GM23338 (cell line): Measurements from ENCODE around the gene WDR49. TPM values are rescaled to one million over a fixed set of nuclear protein-coding genes. Genes with fewer than 3 reads are reported as not detected.
A peak's percentile ranks its signal among the peaks of the same experiment; 100 is the strongest.

Source experiments
- ATAC-seq: fragments of 200-7000 bp; cut with Tn5 transposase; 3 replicates; pipeline ENCODE4 v1.9.1; 2020
- DNase-seq: peaks from one replicate; pipeline ENCODE4 v3.0.0-alpha.2; 2015; ENCODE audit warnings: low spot score
- H2AFZ ChIP-seq: fragments of 200-600 bp; sonication (generic); 2 replicates; pipeline ENCODE4 v1.8.0; 2016; ENCODE audit warnings: antibody characterized with exemption, mild to moderate bottlenecking, moderate library complexity
- H3F3A ChIP-seq: fragments of 200-600 bp; sonication (generic); replicated peaks from 2 replicates; pipeline ENCODE4 v1.8.0; 2017; ENCODE audit warnings: antibody characterized with exemption, mixed run types, low read depth
- H3K27ac ChIP-seq: fragments of 200-600 bp; sonication (generic); 2 replicates; pipeline ENCODE4 v1.6.1; 2016; ENCODE audit warnings: low read depth
- H3K27me3 ChIP-seq: fragments of 200-600 bp; sonication (generic); 2 replicates; pipeline ENCODE4 v1.8.0; 2016; ENCODE audit warnings: mild to moderate bottlenecking, mixed run types, moderate library complexity; ENCODE audit not compliant: insufficient read depth
- H3K36me3 ChIP-seq: fragments of 200-600 bp; sonication (generic); 2 replicates; pipeline ENCODE4 v1.8.0; 2016; ENCODE audit warnings: mild to moderate bottlenecking; ENCODE audit not compliant: insufficient read depth
- H3K4me1 ChIP-seq: fragments of 200-600 bp; sonication (generic); 2 replicates; pipeline ENCODE4 v1.8.0; 2016; ENCODE audit warnings: mild to moderate bottlenecking, moderate library complexity; ENCODE audit not compliant: insufficient read depth
- H3K4me2 ChIP-seq: fragments of 200-600 bp; sonication (generic); 2 replicates; pipeline ENCODE4 v1.7.1; 2017; ENCODE audit warnings: mixed run types
- H3K4me3 ChIP-seq: fragments of 200-600 bp; sonication (generic); 2 replicates; pipeline ENCODE4 v1.6.1; 2016; ENCODE audit warnings: mixed run types
- H3K79me2 ChIP-seq: fragments of 200-600 bp; sonication (generic); replicated peaks from 2 replicates; pipeline ENCODE4 v1.8.0; 2017; ENCODE audit warnings: mild to moderate bottlenecking; ENCODE audit not compliant: insufficient read depth
- H3K9me2 ChIP-seq: fragments of 200-600 bp; sonication (generic); 2 replicates; pipeline ENCODE4 v1.8.0; 2017; ENCODE audit not compliant: insufficient read depth
- H4K20me1 ChIP-seq: fragments of 200-600 bp; sonication (generic); replicated peaks from 2 replicates; pipeline ENCODE4 v1.8.0; 2017; ENCODE audit warnings: mild to moderate bottlenecking; ENCODE audit not compliant: insufficient read depth
- H3K27ac Mint-ChIP-seq: 2 replicates; pipeline ENCODE4 v1.8.0; 2020; ENCODE audit warnings: inconsistent platforms, mild to moderate bottlenecking, moderate library complexity, mixed read lengths
- H3K27me3 Mint-ChIP-seq: 3 replicates; pipeline ENCODE4 v1.8.0; 2022; ENCODE audit warnings: low read depth, mild to moderate bottlenecking, moderate library complexity, mixed read lengths, inconsistent platforms; ENCODE audit not compliant: insufficient read depth, poor library complexity
- H3K36me3 Mint-ChIP-seq: 3 replicates; pipeline ENCODE4 v1.8.0; 2021; ENCODE audit warnings: low read depth, mild to moderate bottlenecking, inconsistent platforms, moderate library complexity, mixed read lengths
- H3K4me1 Mint-ChIP-seq: 3 replicates; pipeline ENCODE4 v1.8.0; 2020; ENCODE audit warnings: mild to moderate bottlenecking, inconsistent platforms, mixed read lengths
- H3K4me3 Mint-ChIP-seq: 3 replicates; pipeline ENCODE4 v1.8.0; 2021; ENCODE audit warnings: moderate library complexity, mild to moderate bottlenecking, inconsistent platforms, mixed read lengths
- H3K9me3 Mint-ChIP-seq: 3 replicates; pipeline ENCODE4 v1.8.0; 2020; ENCODE audit warnings: moderate library complexity, mild to moderate bottlenecking, inconsistent platforms, mixed read lengths
- CREB1 ChIP-seq: fragments of 250-450 bp; sonication (Bioruptor Pico); IDR thresholded peaks from 2 replicates; pipeline ENCODE4 v1.5.0; 2020; ENCODE audit warnings: low read depth, mild to moderate bottlenecking, moderate library complexity
- ETS1 ChIP-seq: IDR thresholded peaks from 2 replicates; pipeline ENCODE4 v1.6.1; 2016; ENCODE audit warnings: antibody characterized with exemption
- EZH2phosphoT487 ChIP-seq: fragments of 200-600 bp; sonication (generic); IDR thresholded peaks from one replicate; pipeline ENCODE4 v1.8.1; 2018; ENCODE audit warnings: antibody characterized with exemption; ENCODE audit not compliant: unreplicated experiment
- JUNB ChIP-seq: IDR thresholded peaks from one replicate; pipeline ENCODE4 v1.6.1; 2016; ENCODE audit warnings: antibody characterized with exemption; ENCODE audit not compliant: unreplicated experiment
- NANOG ChIP-seq: IDR thresholded peaks from 2 replicates; pipeline ENCODE4 v1.6.1; 2016; ENCODE audit warnings: antibody characterized with exemption, borderline replicate concordance
- POLR2AphosphoS5 ChIP-seq: IDR thresholded peaks from 2 replicates; pipeline ENCODE4 v1.6.1; 2016; ENCODE audit warnings: antibody characterized with exemption, low read depth
- STAT1 ChIP-seq: IDR thresholded peaks from one replicate; pipeline ENCODE4 v1.6.1; 2016; ENCODE audit warnings: antibody characterized with exemption; ENCODE audit not compliant: unreplicated experiment
- ZNF114 ChIP-seq: fragments of 250-450 bp; sonication (Bioruptor Pico); IDR thresholded peaks from 2 replicates; pipeline ENCODE4 v1.5.0; 2020; ENCODE audit warnings: mild to moderate bottlenecking, moderate library complexity
- ZNF331 ChIP-seq: fragments of 250-450 bp; sonication (Bioruptor Pico); IDR thresholded peaks from 2 replicates; pipeline ENCODE4 v1.5.0; 2020; ENCODE audit warnings: low read depth, mild to moderate bottlenecking, moderate library complexity
- polyA plus RNA-seq: library from polyadenylated mRNA; unstranded; fragments of >200 nt; fragmentation: Nextera tagmentation; extraction: Ambion mirVana; gene quantifications from 2 replicates; pipeline ENCODE4 v1.2.1, GENCODE V29; 2016
- total RNA-seq: library from RNA; depleted of rRNA; stranded (reverse); fragments of >200 nt; shearing (Covaris generic); gene quantifications from 2 replicates; pipeline ENCODE4 v1.2.3, GENCODE V29; 2014
- TF ChIP-seq, protein P1 (sequence below): IDR thresholded peaks from one replicate; pipeline ENCODE4 v1.6.1; 2018; ENCODE audit warnings: antibody characterized with exemption; ENCODE audit not compliant: unreplicated experiment
- TF ChIP-seq, protein P2 (sequence below), 2 experiments: fragments of 200-600 bp in 1 of 2; sonication (generic) in 1 of 2; conservative IDR thresholded peaks; 2 replicates each; pipeline versions ENCODE4 v1.5.1 to v1.6.1; 2016 to 2017; ENCODE audit warnings: antibody characterized with exemption in 2 of 2, low read depth in 2 of 2, mild to moderate bottlenecking in 2 of 2, moderate library complexity in 1 of 2

The WDR49 gene
- total and polyA plus RNA-seq, 2 experiments from 2014 or later = 1.4 to 1.9 TPM

- TF ChIP-seq, protein P1, sequence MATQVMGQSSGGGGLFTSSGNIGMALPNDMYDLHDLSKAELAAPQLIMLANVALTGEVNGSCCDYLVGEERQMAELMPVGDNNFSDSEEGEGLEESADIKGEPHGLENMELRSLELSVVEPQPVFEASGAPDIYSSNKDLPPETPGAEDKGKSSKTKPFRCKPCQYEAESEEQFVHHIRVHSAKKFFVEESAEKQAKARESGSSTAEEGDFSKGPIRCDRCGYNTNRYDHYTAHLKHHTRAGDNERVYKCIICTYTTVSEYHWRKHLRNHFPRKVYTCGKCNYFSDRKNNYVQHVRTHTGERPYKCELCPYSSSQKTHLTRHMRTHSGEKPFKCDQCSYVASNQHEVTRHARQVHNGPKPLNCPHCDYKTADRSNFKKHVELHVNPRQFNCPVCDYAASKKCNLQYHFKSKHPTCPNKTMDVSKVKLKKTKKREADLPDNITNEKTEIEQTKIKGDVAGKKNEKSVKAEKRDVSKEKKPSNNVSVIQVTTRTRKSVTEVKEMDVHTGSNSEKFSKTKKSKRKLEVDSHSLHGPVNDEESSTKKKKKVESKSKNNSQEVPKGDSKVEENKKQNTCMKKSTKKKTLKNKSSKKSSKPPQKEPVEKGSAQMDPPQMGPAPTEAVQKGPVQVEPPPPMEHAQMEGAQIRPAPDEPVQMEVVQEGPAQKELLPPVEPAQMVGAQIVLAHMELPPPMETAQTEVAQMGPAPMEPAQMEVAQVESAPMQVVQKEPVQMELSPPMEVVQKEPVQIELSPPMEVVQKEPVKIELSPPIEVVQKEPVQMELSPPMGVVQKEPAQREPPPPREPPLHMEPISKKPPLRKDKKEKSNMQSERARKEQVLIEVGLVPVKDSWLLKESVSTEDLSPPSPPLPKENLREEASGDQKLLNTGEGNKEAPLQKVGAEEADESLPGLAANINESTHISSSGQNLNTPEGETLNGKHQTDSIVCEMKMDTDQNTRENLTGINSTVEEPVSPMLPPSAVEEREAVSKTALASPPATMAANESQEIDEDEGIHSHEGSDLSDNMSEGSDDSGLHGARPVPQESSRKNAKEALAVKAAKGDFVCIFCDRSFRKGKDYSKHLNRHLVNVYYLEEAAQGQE = no peak
- TF ChIP-seq, protein P2, sequence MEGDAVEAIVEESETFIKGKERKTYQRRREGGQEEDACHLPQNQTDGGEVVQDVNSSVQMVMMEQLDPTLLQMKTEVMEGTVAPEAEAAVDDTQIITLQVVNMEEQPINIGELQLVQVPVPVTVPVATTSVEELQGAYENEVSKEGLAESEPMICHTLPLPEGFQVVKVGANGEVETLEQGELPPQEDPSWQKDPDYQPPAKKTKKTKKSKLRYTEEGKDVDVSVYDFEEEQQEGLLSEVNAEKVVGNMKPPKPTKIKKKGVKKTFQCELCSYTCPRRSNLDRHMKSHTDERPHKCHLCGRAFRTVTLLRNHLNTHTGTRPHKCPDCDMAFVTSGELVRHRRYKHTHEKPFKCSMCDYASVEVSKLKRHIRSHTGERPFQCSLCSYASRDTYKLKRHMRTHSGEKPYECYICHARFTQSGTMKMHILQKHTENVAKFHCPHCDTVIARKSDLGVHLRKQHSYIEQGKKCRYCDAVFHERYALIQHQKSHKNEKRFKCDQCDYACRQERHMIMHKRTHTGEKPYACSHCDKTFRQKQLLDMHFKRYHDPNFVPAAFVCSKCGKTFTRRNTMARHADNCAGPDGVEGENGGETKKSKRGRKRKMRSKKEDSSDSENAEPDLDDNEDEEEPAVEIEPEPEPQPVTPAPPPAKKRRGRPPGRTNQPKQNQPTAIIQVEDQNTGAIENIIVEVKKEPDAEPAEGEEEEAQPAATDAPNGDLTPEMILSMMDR (conservative IDR thresholded peaks at IDR 0.05; ENCODE audit: low read depth in 2 of 2) = no peak
These were observed 47.2 kb upstream of the WDR49 start (continued) for GRCh38 chr3:167700926-167701325.

DNA sequence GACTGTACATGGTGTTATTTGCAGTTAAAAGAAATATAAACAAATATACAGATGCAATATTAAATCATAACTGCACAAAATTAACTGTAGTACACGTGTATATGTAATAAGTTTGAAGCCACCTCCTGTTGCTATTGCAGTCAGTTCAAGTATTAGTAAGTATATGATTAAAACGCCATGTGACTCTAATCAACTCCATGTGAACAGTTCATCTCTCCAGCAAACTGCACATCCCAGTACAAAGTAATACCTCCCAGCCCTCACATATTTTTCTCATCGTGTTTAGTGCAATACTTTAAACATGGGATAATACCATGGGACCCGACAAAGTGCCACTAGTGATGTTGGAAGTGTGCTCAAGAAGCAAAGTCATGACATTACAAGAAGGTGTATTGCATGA, 46.3 kb upstream of the WDR49 start:
- peaks cover 8% of the 10 kb centered on the region; the same call in 1 of the 3 replicates for H3K4me1 Mint-ChIP-seq
- Histone ChIP-seq H3K4me2 (no peak overlapping the region), H3K36me3 (peaks cover 6% of the 10 kb centered on the region; the same call in 1 of the 2 replicates), H3K79me2 (peaks cover 9% of the 10 kb centered on the region; the same call in 1 of the 2 replicates), H3K4me1 (no peaks in the 10 kb centered on the region), H3K4me3 (no peak overlapping the region), H4K20me1 (no peaks in the 10 kb centered on the region), H3K27ac (no peak overlapping the region), H2AFZ (no peak overlapping the region), H3F3A (no peaks in the 10 kb centered on the region), H3K27me3 (no peaks in the 10 kb centered on the region), H3K9me2 (no peaks in the 10 kb centered on the region)
- H3K4me3 Mint-ChIP-seq = no peak overlapping the region
- peaks cover 17% of the 10 kb centered on the region for H3K36me3 Mint-ChIP-seq
- H3K9me3 Mint-ChIP-seq = no peaks in the 10 kb centered on the region
- ATAC-seq (no peak), DNase-seq (no peak)
- H3K27me3 Mint-ChIP-seq = no peaks in the 10 kb centered on the region
- peak overlapping the region; percentile 10; the same call in 1 of the 2 replicates for H3K27ac Mint-ChIP-seq
- TF ChIP-seq STAT1 (no peak), NANOG (no peak), ZNF114 (CRISPR knock-in tag) (no peak), CREB1 (CRISPR knock-in tag) (no peak), EZH2phosphoT487 (no peak), ZNF331 (CRISPR knock-in tag) (no peak), ETS1 (no peak), POLR2AphosphoS5 (no peak), JUNB (no peak)
- TF ChIP-seq, protein P1 = no peak
- TF ChIP-seq, protein P2 (conservative IDR thresholded peaks at IDR 0.05; ENCODE audit: low read depth in 2 of 2) = no peak
